HG03469 (cell line): ENCODE measurements around the gene MPRIP.

ENCODE experiments used
- ATAC-seq: cut with Tn5 transposase; IDR thresholded peaks from one replicate; pipeline ENCODE4 v1.9.1; 2021; ENCODE audit warnings: mild to moderate bottlenecking, moderate library complexity, moderate number of reproducible peaks; ENCODE audit not compliant: unreplicated experiment

The MPRIP gene

GRCh38 chr17:17203173-17203730, 161.0 kb downstream of the MPRIP start:
- no peak for ATAC-seq

GRCh38 chr17:17204041-17204591, 161.9 kb downstream of the MPRIP start:
- ATAC-seq: no peak

- no peak for ATAC-seq
These were observed 162.5 kb downstream of the MPRIP start for GRCh38 chr17:17204635-17205231.

DNA sequence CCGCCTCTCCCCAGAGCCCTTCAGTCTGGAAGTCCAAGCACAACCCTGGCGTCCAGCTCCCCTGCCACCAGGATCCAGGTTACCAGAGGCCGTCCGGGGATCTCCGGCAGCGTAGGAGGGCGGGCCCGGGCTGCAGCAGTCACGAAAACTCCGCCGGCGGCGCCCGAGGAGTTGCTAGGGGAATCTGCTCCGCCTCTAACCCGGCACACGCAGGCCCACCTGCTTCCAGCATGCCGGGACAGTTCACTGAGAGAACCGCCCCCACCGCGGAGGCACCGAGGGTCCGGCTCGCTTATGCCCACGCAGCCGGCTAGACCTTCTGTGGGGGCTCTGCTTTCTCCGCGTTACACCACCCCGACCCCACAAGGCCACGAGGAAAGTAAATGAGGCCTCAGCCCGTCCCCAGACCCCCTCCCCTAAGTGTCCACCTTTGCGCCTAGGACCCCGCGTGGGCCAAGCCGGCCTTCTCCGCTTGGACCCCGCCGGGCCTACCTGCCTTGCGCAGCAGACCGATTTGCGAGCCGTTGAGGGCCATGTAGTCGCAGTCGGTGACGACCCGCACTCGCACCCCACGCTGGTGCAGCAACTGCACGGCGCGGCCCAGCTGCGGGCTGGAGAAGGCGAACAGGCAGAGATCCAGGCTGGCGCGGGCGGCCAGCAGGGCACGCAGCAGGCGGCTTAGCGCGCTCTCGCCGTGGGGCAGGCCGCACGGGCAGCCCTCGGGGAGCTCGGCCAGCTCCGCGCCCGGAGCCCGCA, 163.3 kb downstream of the MPRIP start:
- no peak for ATAC-seq

- ATAC-seq: no peak
These were observed 164.1 kb downstream of the MPRIP start, which contains the start of gene PLD6 for GRCh38 chr17:17206124-17206912. Gene PLD6 (minus strand): TSS chr17:17206333. CDS start chr17:17206286, 47 bp downstream.

- ATAC-seq: no peak
These were observed 164.7 kb downstream of the MPRIP start for GRCh38 chr17:17206913-17207335.

DNA sequence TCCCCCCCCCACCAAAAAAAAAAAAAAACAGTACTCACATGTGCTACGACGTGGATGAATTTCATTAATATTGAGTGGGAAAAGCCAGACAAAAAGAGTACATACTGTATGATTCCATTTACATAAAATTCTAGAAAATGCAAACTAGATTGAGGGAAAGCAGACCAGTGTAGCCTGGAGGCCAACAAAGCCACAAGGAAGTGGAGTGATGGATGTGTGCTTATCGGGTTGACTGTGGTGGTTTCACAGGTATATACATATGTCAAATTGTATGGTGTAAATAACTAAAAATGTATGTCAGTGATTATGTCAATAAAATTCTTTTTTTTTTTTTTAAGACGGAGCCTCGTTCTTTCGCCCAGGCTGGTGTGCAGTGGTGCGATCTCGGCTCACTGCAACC, 165.7 kb downstream of the MPRIP start:
- ATAC-seq: no peak

GRCh38 chr17:17213775-17214174, 171.5 kb downstream of the MPRIP start:
- ATAC-seq: no peak

- no peak for ATAC-seq
These were observed 172.6 kb downstream of the MPRIP start for GRCh38 chr17:17214646-17215436.

DNA sequence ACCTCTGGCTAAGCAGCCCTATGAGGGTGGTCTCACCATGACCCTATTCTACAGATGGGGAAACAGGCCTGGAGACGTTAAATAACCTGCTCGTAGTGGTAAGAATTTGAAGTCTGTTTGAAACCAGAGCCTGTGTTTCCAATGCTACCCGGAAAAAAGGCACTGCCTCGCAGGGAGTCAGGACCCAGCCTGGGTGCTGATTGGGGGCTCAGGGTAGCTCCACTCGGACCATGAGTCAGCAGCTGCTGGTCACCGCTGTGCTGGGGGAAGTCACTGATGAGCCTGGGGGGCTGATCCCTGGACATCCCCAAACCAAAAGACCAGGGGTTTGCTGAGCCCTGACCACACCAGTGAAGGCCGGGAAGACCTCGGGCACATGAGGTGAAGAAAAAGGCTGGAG, 173.3 kb downstream of the MPRIP start:
- no peak for ATAC-seq

GRCh38 chr17:17216236-17216635, 174.0 kb downstream of the MPRIP start:
- ATAC-seq: no peak

DNA sequence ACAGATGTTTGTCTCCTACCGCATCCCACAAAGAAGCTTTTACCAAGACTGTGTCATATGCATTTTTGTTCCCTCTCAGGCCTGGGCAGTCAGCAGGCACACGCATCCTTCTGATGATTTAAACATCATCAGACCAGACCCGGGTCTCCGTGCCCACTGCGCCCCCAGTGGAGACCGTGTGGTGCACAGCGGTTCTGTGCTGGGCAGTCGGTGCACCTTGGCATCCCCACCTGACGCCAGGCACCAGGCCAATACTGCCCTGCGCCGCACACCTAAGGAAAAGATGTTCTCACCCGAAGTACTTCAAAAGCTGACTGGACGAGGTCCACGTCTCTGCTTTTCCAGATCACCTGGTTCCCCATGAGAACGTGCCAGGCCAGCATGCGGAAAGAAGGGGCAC, 174.5 kb downstream of the MPRIP start:
- no peak for ATAC-seq

- no peak for ATAC-seq
These were observed 175.7 kb downstream of the MPRIP start for GRCh38 chr17:17217995-17218394.

DNA sequence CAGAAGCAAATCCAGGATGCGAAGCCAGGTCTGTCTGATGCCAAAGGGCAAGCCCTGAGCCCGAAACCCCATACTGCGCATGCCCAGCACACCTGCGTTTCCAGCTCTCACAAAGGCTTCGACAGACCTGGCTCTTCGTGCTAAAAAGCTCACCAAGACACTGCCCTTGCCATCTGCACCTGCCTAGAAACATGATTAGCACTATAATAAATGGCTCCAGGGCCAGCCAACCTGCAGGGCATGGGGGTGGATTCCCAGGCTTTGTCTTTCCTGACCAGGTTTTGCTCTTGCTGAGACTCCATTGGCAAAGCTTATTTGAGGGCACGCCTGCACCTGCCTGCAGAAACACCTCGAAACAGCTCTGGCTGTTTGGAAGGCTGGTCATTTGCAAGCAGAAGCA, 178.3 kb downstream of the MPRIP start:
- no peak for ATAC-seq

- no peak for ATAC-seq
These were observed 179.1 kb downstream of the MPRIP start for GRCh38 chr17:17221329-17221728.

GRCh38 chr17:17223736-17224135, 181.5 kb downstream of the MPRIP start:
- ATAC-seq: no peak

- ATAC-seq: no peak
These were observed 181.9 kb downstream of the MPRIP start for GRCh38 chr17:17224137-17224536.

DNA sequence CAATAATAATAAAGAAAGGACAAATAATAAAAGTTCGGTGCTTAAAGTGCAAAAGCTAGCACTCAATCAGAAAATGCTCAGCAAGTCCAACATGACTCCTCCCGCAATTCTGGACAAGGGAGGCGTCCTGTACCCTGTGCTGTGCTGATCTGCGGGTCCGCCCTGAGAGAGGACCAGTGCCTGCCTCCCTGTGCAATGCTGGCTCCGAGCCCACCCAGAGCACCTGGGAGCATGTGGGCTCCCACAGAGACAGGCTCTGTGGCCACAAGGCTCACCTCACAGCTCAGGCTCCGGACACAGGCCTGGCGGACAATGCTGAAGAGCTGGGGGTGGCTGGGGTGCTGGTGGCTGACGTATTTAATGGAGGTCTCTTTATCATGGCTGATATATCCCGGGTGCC, 183.6 kb downstream of the MPRIP start:
- ATAC-seq: no peak

- ATAC-seq: no peak
These were observed 184.4 kb downstream of the MPRIP start for GRCh38 chr17:17226451-17227265.
